Daoy (cell line): ENCODE results near the gene SBF1. TPM values are rescaled to one million over a fixed set of nuclear protein-coding genes. Genes with fewer than 3 reads are reported as not detected.

Experiments used
- DNase-seq: peaks from one replicate; pipeline ENCODE4 v3.0.0-alpha.2; 2015; ENCODE audit warnings: low read depth
- total RNA-seq: library from RNA; depleted of rRNA; stranded (reverse); fragments of >200 nt; shearing (Covaris generic); gene quantifications from 2 replicates; pipeline ENCODE4 v1.2.3, GENCODE V29; 2014

Gene SBF1
- total RNA-seq, 1 experiment from 2014 or later, result 40.5 TPM

- no peak for DNase-seq
Measured at GRCh38 chr22:50483977-50484853, 9.4 kb upstream of the SBF1 start.

GRCh38 chr22:50483556-50483955, 8.7 kb upstream of the SBF1 start:
- no peak for DNase-seq

GRCh38 chr22:50483106-50483505, 8.3 kb upstream of the SBF1 start:
- DNase-seq, result no peak

- DNase-seq, result no peak
Measured at GRCh38 chr22:50482107-50483074, 7.6 kb upstream of the SBF1 start.

DNA sequence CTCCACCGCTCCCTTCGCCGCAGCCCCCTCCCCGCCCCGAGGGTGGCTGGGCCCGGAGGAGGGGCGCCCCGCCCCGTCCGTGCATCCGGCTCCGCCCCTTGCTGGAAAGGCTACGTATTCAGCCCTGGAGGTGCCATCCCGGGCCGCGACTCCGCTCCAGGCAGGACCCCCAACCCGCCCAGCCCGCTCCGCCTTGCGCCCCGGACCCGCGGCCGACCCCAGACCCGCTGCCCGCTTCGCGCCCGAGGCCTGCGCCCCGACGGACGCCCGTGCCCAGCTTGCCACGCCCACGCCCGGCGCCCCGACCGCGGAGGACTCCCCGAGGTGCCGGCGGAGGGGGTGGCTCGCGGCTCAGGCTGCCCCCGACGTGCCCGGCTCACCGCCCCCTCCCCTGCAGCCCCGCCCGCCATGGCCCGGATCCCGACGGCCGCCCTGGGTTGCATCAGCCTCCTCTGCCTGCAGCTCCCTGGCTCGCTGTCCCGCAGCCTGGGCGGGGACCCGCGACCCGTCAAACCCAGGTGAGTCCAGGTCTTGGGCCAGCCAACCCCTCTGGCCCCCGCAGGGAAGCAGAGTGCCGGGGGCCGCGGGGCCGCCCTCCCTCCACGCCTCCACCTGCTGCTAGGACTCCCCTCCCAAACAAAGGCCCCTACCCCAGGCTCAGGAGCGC, 6.7 kb upstream of the SBF1 start, which contains the start of gene ADM2:
TSS of gene ADM2 (plus strand) at position 104 of the 667 bp plus-strand sequence. CDS start at position 409, 305 bp downstream.
- no peak for DNase-seq

- DNase-seq, result no peak
Measured at GRCh38 chr22:50481045-50481439, 6.2 kb upstream of the SBF1 start.

- no peak for DNase-seq
Measured at GRCh38 chr22:50479721-50480120, 4.9 kb upstream of the SBF1 start.

DNA sequence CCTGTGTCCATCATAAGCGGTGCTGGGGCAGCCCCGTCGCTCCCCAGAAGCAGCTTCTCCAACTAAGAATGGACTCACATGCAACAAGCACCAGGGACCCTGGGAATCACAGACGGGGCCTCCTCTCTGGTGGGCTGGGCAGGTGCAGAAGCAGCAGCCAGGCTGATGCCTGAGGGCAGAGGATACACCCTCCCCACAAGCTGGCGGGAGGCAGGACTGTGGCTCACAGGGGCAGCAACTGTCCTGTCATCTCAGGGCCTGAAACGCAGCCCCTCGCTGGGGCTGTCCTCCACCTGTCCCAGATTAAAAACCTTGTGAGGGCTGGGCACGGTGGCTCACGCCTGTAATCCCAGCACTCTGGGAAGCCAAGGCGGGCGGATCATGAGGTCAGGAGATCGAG, 3.1 kb upstream of the SBF1 start:
- DNase-seq, result no peak

GRCh38 chr22:50476868-50477267, 2.0 kb upstream of the SBF1 start:
- DNase-seq, result no peak

GRCh38 chr22:50475652-50476002, 792 bp upstream of the SBF1 start:
- DNase-seq, result no peak

DNA sequence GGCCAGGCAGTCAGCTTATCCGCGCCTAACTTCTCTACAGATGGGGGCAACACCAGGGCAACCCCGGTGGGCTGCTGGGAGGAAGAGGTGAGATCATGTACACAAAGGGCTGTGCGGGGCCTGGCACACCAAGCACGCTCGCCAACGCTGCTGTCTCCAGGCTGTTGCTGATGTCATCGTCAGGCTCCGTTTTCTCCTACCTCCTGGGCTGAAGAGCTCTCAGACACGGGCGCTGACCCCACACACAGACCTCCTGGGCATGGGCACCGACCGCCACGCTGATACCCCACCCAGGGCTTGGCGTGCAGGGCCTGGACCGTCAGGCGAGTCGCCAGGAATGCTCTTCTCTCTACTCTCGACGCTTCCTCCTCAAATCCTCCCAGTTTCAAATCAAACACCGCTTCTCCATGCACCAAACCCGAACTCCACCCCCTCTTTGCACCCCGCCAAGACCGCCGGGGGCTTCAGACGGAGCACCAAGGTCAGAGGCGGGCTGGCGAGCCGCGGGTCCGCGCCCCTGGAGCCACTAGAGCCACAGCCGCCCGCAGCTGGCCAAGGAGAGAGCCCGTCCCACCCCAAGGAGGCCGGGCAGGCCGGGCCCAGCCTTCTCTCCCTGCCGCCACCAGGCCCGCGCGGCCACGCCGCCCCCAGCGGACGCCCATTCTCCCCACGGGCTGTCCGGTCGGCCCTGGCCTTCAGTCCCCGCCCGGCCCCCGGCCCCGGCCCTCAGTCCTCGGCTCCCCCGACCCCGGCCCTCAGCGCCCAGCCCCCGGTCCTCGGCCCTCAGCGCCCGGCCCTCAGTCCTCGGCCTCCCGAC, 772 bp downstream of the SBF1 start:
- DNase-seq, result peak; percentile 66

DNA sequence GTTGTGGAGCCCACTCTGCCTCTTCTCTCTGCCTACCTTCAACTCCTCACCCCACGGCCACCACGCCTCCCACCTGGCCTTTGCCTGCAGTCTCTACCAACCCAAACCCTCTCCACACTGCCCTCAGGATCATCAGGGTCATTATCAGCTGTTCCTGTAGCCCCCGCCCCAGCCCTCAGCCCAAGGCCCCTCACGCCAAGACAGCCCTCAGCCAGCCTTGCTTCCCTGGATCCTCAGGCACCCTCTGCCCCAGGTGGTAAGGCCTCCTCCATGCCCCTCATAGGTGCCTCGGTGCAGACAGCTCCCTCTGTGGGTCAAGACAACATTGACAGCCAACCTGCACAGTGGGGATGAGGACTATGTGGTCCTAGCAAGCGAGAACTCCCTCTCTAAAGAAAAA, 1.7 kb downstream of the SBF1 start:
- no peak for DNase-seq

DNA sequence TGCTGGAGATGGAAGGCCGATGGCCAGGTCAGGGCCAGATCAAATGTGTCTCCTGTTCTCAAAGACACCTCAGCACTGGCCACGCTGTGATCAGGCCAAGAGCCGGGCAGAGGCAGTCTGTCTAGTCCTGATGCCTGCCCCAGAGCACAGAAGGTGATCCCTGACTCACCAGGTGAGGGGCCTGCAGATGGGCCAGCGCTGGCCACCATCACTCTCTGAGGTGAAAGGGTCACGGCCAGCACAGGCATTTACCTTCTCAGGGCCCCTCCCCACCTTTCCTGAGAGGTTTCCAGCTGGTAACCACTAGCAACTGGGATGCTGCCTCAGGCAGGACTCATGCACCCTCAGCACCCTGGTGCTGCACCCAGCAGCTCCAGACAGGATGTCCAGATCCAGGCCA, 2.9 kb downstream of the SBF1 start:
- DNase-seq, result no peak

DNA sequence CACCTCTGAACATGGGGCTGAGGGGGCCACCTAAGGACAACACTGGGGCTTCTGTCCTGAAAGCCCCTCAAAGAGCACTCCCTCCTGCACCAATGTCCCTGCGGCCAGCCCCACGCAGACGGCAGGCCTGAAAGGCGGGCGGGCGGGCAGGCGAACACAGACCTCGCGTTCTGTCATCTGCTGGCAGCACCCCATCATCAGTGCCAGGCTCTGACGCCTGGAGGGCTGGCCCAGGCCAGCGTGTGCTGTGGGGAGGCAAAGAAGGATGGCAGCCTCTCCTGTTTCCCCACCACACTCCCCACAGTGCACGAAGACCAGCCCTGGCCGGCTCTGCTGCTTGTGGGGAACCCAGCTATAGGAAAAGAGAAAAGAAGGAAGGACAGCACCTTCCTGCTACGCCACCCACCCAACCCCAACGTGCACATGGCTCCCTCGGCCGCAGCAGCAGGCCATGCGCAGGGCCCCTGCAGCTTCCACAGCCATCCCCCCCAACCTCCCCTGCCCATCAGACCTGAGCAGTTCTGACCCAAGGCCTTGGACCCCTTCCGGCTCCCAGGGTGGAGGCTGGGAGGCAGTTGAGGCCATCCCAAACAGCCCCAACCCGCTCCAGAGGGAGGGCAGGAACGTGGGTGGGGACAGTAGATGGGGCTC, 3.5 kb downstream of the SBF1 start:
- DNase-seq, result no peak

- no peak for DNase-seq
Measured at GRCh38 chr22:50470491-50470890, 4.3 kb downstream of the SBF1 start.

GRCh38 chr22:50469377-50470305, 5.2 kb downstream of the SBF1 start:
- DNase-seq, result peak; percentile 96

DNA sequence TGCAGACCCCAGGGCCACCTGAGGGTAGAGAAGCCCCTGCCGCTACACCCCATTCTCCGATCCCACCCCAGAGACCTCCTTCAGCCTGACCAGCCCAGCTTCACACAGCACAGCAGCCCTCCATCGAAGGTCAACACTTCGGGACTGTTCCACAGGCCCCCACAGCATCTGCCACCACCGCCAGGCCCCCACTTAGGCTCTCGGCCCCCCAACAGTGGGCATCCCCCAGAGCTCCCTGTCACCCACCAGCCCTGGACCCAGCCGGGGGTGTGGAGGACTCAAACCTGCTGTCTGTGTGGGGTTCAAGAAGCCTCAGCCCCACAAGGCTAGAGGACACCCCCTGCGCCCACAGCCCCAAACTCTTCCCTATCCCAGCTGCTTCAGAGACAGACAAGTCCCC, 6.2 kb downstream of the SBF1 start:
- DNase-seq, result no peak

DNA sequence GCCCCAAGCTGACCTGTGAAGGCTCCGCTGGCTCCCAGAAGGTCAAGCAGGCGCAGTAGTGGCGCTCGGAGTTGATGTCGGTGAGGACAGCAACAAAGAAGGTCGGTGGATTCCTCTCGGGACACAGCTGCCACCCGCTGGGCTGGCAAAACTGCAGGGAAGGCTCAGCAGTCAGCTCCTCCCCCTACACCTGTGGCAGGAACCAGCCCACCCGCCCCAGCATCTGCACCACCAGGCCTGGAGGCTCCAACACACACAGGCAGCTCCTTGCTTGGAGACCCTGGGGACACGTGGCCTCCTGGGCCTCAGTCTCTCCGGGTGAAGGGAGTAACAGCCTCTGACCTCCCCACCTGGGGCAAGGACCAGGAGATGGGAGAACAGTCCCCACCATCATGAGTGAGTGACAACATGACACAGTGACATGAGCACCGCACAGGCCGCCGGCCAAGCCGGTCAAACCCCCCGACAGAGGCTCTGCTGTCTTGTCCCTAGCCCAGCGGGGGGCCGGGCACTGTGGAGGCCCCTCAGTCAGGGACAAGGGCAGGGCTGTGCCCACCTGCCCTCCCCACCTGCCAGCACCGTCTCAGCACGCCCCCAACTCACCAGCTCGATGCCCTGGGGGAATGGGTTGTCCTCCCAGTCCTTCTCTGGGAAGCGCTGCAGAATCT, 6.9 kb downstream of the SBF1 start:
- DNase-seq, result no peak

GRCh38 chr22:50467341-50467740, 7.5 kb downstream of the SBF1 start:
- no peak for DNase-seq
